Right ventricle myocardium superior (tissue), 1 donor: ENCODE results near the gene IL6R. TPM values are rescaled to one million over a fixed set of nuclear protein-coding genes. Genes with fewer than 3 reads are reported as not detected.
"Not testable (repeated sequence)": the region's sequence is repeated elsewhere in the genome, so short reads cannot be mapped to it uniquely, and the experiment has no call there.

Experiments
- ATAC-seq: fragments of 200-7000 bp; cut with Tn5 transposase; one replicate; pipeline ENCODE4 v1.9.1; 2020; ENCODE audit warnings: mild to moderate bottlenecking; ENCODE audit not compliant: poor library complexity
- DNase-seq: peaks from one replicate; pipeline ENCODE4 v3.0.0-alpha.2; 2020
- intact Hi-C: fragments of 100-400 bp; cut with DNase I; formaldehyde crosslinking; loops from one replicate; pipeline ENCODE4 v1.11.2; 2022
- long read RNA-seq: library from polyadenylated mRNA; unstranded; transcript quantifications from one replicate; pipeline ENCODE4 v2.0.0, GENCODE V29; 2021
- total RNA-seq: library from RNA; stranded (reverse); fragmentation: NEBNext Ultra II Directional; extraction: Animal tissue kit (Norgen Biotek cat#: 25700); gene quantifications from one replicate; pipeline ENCODE4 v1.2.1, GENCODE V29; 2021
- donor health status: DM: no; HTN: yes; CAD: no; lungs with severe emphysema.

IL6R gene
- 10.3 TPM for total RNA-seq
- long read RNA-seq, full-length matches to known transcripts = 4 of 19 reads
- long read RNA-seq, partial matches to known transcripts = 6 of 19 reads
- long read RNA-seq, other reads (novel, unspliced or antisense) = 9 of 19 reads

DNA sequence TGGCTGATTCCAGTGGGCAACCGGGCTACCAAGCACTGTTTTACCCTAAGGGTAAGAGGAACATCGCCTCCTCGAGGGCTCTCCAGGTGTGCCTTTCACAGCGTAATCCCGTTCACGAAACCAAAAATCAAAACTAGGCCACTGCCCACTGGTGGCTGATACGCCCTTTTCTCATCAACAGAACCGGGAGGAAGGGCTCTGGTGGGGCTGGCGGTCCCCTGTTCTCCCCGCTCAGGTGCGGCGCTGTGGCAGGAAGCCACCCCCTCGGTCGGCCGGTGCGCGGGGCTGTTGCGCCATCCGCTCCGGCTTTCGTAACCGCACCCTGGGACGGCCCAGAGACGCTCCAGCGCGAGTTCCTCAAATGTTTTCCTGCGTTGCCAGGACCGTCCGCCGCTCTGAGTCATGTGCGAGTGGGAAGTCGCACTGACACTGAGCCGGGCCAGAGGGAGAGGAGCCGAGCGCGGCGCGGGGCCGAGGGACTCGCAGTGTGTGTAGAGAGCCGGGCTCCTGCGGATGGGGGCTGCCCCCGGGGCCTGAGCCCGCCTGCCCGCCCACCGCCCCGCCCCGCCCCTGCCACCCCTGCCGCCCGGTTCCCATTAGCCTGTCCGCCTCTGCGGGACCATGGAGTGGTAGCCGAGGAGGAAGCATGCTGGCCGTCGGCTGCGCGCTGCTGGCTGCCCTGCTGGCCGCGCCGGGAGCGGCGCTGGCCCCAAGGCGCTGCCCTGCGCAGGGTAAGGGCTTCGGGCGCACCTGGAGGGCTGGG is at the start of gene IL6R:
Gene IL6R (plus strand): TSS at position 360 of the 763 bp plus-strand sequence. CDS start 287 bp downstream, at position 647.
- DNase-seq (peak; percentile 96), ATAC-seq (peak; percentile 89)
- intact Hi-C loops = loop anchor here (5.0 to 10.0 kb wide), 3 partner anchors 32 to 73 kb away; no protein-coding TSS in a partner anchor

DNA sequence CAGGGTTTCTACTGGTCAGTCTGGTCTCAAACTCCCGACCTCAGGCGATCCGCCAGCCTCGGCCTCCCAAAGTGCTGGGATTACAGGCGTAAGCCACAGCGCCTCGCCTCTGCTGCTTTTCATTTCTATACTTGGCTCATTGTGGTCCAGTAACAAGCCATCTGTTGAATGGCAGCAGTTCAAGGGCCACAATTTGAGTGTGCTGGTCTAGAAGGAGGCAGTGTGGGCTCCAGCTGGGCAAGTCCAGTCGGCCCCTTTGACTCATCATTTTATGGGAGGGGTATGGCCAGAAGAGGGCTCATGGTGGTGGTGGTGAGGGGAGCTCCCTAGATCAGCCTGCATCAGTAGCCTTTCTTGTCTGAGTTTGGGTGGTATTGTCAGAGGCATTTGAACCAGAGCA is 46.6 kb upstream of the IL6R start:
- no peak for DNase-seq
- ATAC-seq = no peak
- intact Hi-C loops = no loop called here

DNA sequence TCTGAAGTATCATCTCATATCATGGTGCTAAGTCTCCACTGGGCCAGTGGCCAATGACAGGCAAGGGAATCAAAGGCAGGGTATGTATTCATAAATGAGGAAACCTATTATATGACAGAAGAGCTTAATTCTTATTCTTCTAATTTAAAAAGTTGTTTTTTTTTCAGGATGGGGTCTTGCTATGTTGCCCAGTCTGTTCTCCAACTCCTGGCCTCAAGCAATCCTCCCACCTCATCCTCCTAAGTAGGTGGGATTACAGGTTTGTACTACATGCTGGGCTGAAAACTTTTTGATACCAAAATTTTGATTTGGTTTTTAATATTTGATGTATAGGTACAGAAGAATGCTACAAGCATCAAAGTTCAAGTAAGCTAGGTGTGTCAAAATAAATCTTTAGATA is 44.9 kb upstream of the IL6R start:
- ATAC-seq = no peak
- DNase-seq = no peak
- intact Hi-C loops = no loop called here

DNA sequence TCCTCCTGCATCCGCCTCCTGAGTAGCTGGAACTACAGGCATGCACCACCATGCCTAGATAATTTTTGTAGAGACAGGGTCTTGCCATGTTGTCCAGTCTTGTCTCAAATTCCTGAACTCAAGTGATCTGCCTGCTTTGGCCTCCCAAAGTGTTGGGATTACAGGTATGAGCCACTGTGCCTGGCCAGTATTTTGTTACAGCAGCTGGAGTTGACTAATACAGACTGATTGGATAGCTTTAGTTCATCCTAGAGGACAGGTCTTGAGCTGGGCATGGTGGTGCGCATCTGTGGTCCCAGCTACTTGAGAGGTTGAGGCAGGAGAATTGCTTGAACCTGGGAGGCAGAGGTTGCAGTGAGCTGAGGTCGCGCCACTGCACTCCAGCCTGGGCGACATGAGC is 44.3 kb upstream of the IL6R start:
- intact Hi-C loops, ATAC-seq, DNase-seq: not testable (repeated sequence)

DNA sequence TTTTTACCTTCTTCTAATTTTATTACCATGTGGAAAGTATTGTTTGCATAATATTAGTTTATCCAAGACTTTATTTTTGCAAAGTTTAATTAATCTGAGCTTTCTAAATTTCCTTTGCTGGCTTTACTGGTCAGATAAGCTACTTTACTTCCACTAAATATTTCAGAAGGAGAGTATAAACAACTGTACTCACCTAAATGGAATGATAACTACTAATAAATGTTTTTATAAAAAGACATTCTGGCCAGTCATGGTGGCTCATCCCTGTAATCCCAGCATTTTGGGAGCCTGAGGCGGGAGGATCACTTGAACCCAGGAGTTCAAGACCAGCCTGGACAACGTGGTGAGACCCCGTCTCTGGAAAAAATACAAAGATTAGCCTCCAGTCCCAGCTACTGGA is 43.8 kb upstream of the IL6R start:
- DNase-seq (no peak), ATAC-seq (no peak)
- intact Hi-C loops = no loop called here

DNA sequence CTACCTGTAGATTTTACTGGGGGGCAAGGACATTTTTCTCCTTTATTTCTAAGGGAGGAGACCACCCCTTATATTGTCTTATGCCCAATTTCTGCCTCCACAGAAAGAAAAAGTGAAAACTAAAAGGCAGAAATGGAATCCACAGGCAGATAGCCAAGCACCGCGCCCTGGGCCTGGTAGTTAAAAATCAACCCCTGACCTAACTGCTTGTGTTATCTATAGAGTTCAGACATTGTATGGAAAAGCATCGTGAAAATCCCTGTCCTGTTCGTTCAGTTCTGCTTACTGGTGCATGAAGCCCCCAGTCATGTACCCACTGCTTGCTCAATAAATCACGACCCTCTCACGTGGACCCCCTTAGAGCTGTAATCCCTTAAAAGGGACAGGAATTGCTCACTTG is 33.7 kb upstream of the IL6R start:
- intact Hi-C loops = no loop called here
- DNase-seq (no peak), ATAC-seq (no peak)

DNA sequence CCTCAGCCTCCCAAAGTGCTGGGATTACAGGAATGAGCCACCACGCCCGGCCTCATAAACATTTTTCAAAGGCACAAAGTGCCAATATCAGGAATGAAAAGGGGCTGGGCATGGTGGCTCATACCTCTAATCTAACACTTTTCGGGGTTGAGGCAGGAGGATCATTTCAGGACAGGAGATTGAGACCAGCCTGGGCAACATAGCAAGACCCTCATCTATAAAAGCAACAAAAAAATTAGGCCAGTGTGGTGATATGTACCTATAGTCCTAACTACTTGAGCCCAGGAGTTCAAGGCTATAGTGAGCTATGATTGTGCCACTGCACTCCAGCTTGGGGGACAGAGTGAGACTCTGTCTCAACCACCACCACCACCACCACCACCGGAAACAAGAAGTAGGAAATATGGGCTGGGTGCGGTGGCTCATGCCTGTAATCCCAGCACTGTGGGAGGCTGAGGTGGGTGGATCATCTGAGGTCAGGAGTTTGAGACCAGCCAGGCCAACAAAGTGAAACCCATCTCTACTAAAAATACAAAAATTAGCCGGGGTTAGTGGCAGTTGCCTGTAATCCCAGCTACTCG is 31.3 kb upstream of the IL6R start:
- intact Hi-C loops, DNase-seq, ATAC-seq: not testable (repeated sequence)

DNA sequence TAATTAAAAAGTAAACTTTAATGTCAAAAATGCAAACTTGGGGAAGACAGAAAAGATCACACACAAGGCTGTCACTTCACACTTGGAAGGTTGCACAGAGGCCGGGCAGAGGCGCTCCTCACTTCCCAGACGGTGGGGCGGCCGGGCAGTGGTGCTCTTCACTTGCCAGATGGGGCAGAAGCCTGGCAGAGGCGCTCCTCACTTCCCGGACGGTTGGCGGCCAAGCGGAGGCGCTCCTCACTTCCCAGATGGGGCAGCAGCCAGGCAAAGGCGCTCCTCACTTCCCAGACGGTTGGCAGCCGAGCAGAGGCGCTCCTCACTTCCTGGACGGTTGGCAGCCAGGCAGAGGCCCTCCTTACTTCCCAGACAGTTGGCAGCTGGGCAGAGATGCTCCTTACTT is 25.8 kb upstream of the IL6R start:
- DNase-seq (no peak), ATAC-seq (no peak)
- intact Hi-C loops = no loop called here

DNA sequence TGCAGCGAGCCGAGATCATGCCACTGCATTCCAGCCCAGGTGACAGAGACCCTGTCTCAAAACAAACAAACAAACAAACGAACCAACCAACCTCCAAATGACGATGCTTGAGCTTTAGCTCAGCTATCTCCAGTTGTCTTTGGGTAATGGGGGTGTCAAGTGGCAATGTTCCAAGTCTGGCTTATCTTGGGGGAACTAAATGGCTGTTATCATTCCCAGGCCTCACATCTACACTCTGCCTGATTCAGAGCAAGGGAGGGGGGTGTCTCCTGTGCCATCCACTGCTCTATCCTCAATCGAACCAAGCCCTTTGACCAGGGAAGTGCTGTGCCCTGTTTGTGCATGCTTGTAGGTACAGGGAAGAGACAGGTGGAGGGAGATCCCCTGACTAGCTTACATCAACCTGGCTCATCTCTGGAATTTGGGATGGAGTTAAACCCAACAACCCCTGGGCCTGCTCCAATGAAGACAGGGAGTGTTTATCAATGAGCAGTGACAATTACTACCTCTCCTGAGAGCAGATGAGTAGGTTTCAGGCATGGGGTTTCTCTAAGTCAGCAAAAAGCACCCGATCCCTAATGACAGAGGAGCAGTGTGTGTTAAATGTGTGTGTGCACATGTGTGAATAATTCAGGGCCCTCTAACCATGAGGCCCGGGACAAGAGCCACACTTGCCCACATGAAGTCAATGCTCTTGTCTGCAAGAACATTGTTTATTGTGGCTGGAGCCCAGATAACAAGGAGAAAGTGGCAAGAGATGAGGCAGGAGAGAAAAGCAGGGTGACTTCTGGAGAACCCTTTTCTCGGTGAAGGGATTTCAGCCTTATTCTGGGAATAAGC is 20.3 kb upstream of the IL6R start:
- intact Hi-C loops = no loop called here
- no peak for ATAC-seq

DNA sequence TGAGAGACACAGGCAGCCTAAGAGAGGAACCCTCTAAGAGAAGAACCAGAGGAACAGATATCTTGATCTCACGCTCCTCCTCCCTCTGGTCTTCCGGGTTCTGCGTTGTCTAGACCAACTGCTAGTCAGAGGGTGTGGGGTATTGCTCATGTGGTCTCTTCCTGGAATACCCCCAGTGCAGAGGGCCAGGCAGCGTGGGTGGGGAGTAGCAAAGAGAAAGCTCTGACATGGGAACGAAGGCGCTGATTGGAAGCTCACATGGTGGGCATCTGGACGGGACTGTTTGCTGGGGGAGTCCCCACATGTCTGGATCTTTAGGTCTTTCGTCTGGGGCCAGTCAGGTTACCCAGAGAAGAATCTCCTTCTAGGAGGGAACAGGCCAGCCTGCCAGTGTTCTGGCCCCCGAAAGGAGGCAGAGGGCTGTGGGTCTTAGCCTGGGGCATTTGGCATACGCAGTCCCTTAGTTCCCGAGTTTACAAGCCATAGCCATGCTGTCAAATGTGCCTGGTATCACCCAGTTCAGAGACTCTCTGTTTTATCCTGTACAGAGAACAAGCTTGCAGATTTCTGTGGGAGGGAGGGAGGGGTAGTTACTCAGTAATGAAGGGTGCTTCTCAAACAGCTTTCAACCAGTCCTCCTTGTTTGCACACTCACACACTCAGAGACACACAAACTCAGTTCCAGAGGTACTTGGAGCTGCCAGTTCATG is 18.3 kb upstream of the IL6R start:
- DNase-seq (no peak), ATAC-seq (no peak)
- intact Hi-C loops = no loop called here

More for the DNA sequence above, 20.3 kb upstream of the IL6R start:
- DNase-seq = no peak

DNA sequence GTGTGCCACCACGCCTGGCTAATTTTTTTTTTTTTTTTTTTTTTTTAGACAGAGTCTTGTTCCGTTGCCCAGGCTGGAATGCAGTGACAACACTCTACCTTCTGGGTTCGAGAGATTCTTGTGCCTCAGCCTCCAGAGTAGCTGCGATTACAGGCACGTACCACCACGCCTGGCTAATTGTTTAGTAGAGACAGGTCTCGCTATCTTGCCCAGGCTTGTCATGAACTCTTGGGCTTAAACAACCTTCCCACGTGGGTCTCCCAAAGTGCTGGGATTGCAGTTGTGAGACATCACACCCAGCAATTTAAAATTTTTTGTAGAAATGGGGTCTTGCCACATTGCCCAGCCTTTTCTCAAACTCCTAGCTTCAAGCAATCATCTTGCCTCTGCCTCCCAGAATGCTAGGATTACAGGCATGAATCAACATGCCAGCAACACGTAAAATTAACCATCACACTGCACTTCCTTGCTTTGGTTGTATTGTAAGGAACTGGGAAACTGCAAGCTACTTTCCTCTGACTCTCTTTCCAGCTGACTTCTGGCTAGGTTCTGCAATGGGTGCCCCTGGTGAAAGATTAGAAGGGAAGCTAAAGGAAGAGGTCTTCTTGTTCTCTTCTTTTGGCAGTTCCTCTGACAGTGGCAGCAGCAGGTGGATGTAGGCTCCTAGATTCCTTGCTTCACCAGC is 13.9 kb upstream of the IL6R start:
- no peak for ATAC-seq
- DNase-seq = no peak
- intact Hi-C loops = no loop called here

DNA sequence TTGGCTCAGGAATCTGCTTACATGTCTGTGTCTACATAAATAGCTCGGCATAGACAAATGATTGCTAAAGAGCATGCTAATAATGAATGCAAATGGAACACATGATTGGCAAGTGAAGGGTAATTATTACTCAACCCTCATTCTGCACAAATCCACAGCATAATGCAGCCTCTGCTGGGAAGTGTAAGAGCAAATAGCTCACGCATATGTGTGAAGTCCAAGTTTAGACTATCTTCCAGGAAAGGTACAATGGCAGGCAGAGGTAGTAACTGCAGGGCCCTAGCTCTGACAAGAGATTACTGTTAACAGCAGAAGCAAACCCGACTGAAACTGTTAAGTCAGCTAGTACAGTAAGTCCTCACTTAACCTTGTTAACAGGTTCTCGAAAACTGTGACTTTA is 7.0 kb upstream of the IL6R start:
- intact Hi-C loops = no loop called here
- DNase-seq (no peak), ATAC-seq (no peak)

DNA sequence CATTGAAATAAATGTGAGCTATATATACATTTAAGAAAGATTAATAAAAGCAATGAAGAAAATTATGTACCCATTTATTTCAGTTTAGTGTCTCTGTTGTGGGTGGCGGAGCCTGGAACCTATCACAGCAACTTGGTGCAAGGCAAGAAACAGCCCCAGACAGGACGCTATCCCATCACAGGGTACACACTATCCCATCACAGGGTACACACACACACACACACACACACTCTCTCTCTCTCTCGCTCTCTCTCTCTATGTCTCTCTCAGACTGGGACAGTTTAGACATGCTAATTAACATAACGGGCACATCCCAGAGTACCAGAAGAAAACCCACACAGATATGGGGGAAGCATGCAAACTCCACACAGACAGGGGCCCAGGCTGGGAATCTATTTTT is 6.5 kb upstream of the IL6R start:
- DNase-seq (no peak), ATAC-seq (no peak)
- intact Hi-C loops = no loop called here

DNA sequence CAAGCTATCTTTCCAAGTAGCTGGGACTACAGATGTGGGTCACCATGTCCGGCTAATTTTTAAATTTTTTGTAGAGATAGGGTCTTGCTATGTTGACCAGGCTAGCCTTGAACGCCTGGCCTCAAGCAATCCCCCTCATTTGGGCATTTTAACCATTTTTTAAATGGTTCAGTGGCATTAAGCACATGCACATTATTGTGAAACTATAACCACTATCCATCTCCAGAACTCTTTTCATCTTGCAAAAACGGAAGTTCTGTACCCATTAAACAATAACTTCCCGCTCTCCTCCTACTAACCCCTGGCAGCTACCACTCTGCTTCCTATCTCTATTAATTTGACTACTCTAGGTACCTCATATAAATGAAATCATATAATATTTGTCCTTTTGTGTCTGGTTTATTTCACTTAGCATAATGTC is 4.8 kb upstream of the IL6R start:
- no peak for ATAC-seq
- intact Hi-C loops = loop anchor here (5.0 to 10.0 kb wide), 2 partner anchors 37 to 64 kb away; no protein-coding TSS in a partner anchor
- no peak for DNase-seq

DNA sequence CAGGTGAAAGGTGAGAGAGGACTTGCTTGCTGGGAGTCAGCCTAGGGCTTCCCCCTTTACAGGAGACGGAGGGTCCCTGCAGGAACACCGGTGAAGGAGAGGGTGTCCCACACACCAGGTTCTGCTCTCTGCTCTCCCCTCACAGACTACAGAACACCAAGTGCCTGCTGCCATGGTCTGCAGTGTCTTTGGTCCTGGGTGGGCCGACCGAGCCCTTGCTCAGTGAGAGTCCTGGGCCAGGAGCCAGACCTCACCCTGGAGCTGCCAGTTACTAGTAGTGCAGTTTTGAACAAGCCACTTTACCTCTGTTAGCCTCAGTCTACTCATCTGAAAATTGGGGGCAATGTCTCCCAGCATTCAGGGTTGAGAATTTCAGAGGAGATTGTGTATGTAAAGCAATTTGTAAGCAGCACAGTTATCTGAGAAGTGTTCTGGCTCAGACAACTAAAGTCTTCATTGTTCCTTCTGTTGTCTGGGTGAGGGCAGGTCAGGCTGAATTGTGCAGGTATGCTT is 2.7 kb upstream of the IL6R start:
- intact Hi-C loops = loop anchor here (5.0 to 10.0 kb wide), 2 partner anchors 35 to 62 kb away; no protein-coding TSS in a partner anchor
- DNase-seq = no peak
- no peak for ATAC-seq

DNA sequence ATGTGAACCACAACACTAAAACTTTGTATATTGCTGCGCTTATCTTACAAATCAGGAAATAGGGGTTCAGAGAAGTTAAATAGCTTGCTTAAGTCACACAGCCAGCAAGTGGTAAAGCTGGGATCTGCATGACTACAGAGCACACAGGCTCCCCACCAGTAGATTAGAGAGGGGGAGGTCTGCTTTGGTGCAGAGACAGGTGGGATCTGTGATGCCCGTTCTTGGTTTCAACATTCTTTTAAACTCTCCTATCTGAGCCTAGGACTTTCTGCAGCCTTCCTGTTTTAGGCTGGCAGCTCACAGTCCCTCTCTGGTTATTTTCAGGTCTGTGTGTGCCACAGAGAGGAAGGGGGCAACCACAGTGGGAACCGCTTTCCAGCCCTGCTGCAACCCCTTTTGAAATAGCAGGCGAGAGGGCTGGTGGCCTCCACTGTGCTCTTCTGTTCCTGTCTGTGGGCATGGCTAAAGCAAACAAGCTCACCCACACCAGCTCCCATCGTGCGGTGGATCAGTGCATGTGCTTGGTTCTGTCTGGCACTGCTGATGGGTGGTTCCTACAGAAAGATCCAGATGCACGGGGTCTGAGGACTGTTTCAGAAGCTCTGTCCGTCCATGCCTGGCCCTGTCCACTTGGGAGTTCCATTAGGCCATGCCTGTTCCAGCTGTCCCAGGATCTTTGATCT is 1.7 kb upstream of the IL6R start:
- DNase-seq (no peak), ATAC-seq (no peak)
- intact Hi-C loops = loop anchor here (5.0 to 10.0 kb wide), 2 partner anchors 34 to 61 kb away; no protein-coding TSS in a partner anchor

DNA sequence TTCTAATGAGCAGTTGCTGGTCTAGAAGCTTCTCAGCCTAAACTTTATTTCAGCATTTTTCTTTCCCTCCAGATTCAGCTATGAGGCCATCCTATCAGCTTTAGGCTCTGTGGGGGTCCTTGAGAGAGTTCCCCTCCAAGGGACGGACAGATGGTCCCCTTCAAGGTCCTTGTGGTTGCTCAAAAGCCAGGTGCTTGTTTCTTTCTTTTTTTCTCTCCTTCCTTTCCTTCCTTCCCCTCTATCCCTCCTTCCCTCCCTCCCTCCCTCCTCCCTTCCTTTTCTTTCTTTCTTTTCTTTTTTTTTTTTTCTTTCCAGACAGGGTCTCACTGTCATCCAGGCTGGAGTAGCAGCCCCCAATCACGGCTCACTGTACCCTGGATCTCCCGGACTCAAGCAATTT is 1.2 kb upstream of the IL6R start:
- DNase-seq (no peak), ATAC-seq (no peak)
- intact Hi-C loops = loop anchor here (5.0 to 10.0 kb wide), 2 partner anchors 33 to 61 kb away; no protein-coding TSS in a partner anchor
